ENCODE data around the gene DNAJC6.
"Not testable (repeated sequence)": the region's sequence is repeated elsewhere in the genome, so short reads cannot be mapped to it uniquely, and the experiment has no call there.

Gene DNAJC6

DNA sequence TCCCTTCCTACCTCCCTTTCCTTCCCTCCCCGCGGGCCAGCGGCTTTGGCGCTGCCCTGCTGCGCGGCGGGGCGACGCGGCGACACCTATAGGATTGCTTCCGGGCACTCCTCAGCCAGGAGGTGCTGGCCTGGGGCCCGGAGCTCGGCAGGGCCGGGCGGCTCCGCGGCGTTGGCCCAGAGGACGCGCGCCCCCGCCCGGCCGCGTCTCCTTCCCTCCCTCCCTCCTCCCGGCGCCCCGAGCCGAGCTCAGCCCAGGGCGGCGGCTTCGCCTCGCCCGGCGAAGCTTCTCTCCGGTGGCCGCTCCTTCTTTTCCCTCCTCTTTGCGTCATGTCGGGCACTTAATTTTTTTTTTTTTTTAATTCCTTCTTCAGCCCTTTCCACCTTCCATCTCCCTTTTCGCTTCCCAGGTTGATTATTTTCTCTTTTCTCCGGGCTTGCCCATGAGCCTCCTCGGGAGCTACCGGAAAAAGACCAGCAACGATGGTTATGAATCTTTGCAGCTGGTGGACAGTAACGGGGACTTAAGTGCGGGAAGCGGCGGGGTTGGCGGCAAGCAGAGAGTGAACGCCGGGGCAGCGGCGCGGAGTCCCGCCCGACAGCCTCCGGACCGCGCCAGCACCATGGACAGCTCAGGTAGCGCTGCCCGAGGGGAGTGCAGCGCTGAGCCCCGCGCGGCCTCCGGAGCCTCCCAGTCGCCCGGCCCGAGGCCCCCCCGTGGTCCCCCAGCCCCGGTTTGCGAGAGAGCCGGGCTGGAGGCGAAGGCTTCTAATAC, at the start of gene DNAJC6:
Gene DNAJC6, plus strand, starts transcription at position 240 of the 774 bp plus-strand sequence. Its CDS starts 203 bp downstream, at position 443.
- DNase-seq (ENCODE audit: low spot score), result peak; percentile 82

DNA sequence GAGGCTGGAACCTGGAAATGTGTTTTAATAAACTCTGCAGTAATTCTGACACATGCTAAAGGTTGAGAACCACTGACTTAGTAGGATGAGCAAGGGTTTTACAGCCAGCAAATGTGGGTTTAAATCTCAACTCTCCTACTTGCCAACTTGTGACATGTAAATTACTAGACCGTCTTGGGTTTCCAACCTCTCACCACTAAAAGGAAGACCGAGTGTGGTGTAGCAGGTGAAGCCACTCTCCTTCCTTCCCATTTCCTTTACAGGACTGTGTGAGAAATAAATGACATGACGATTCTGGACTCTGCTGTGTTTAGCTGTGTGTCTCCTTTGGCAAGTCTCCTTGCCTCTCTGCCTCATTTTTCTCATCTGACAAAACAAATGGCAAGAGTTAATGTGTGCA, 49.5 kb upstream of the DNAJC6 start:
- no peak for DNase-seq (ENCODE audit: low spot score)

DNA sequence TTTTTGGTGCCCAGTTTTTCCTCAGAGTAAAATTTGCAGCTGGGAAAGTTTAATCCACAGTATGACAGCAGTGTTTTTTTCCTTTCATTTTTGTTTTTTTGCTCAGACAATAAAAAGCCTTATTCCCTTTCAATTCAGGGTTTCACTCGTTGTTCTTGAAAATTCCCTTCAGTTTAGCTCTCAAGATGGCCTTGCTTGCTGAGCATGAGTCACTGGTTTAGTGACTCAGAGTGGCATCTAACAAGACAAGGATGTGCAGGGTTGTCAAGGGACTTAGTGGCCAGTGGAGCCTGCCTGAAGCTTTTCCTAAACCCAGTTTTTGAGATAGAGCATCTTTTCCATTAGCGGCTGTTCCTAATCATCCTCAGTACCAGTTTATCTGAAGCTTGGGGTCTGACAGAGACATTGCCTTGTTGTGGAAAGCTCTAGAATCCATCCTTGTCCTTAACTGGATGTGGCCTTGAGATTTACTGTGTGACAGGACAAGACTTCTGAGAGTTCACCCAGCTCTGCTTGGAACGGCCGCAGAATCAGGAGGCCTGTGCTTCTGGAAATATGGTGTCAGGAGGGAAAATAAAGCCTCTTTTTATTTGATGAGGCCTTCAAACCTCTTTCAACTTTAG, 48.4 kb upstream of the DNAJC6 start:
- peak; percentile 24 for DNase-seq (ENCODE audit: low spot score)

DNA sequence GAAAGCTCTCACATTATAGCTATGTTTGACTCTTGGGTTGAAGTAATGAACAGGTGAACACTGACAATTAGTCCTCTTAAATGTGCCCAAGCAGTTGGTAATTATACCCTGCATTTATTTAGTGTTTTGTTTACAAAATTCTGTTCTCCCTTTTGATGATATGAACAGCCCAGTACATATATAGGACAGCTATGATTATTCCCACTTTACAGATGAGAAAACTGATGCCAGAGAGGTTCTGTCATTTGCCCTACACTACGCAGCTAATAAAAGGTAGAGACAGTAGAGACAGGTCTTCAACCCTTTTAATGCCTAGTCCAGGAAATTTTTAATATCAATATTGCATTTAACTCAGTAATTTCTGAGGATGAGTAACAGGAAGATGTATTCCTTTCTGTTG, 46.1 kb upstream of the DNAJC6 start:
- DNase-seq (ENCODE audit: low spot score), result no peak

DNA sequence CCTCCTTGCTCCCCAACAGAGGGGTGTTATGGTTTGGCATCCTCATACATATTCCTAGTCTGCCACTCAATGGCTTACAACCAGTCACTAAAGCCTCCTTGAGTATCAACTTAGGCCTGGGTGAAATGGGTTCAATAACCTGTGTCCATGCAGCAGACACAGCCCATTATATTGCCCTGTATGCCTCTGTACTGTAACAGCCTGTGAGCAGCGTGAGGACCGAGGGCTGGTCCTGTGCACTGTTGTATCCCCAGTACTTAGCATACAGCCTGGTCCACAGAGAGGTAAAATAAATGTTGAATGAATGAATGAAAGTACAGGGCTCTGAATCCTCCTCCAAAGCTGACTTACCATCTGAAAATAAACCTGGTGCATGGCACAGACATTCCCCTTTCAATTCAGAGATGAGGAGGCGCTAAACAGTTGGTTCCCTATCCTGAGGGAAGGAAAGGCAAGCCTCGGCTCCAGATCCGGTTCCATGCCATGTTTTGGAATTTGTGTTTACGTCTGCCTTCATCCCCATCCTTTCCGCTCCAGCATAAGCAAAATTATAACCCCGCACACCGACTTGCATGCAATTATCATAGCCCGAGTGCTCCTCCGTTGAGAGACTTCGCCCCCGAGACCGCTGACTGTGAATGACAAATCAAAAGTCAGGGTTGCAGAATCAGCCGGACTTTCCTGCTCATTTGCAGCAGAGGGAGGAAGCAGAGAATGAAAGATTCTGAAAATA, 45.0 kb upstream of the DNAJC6 start:
- DNase-seq (ENCODE audit: low spot score), result no peak

DNA sequence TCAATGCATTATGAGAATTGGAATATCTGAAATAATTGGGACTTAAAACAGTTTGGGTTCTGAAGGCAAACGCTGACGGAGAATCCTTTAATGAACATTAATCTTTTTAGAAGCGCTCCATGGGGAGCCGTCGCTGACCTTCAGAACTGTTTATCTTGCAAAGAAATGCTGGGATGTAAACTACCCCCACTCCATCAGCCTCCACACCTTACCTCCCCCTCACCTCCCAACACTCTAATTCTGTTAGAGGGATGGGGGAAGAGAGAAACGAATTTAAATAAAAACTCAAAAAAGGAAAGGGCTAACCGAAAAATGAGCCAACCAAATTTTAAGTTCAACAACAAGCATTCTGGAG, 44.1 kb upstream of the DNAJC6 start:
- DNase-seq (ENCODE audit: low spot score), result no peak

DNA sequence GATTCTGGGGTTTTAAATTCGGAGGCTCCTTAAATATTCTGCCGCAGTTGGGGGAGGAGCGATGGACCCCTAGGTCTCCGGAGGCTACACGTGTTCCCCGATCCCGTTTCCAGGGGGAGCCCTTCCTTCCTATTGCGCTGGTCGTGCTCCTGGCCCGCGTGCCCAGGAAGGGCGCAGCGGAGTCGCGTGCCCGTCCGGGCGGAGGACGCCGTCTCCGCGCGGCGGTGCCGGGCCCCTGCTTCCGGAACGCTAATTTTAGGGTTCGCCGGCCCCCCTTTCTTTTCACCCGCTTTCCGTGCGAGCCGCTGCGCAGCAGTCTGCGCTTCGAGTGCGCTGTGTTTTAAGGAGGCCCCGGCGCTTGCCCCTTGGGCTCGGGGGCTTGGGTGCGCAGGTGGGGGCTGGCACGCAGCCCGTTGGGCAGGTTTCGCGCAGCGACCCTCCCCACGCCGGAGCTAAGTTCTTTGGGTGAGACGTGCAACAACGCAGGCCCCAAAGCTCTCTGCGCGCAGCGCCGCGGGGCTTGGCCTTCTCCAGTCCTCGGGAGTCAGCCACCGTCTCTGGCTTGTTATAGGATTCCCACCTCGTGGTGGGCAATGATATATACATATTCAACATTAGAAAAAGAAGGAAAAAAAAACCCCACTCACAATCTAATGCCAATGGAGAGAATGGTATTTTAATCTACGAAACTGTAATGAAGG, 43.5 kb upstream of the DNAJC6 start:
- no peak for DNase-seq (ENCODE audit: low spot score)

DNA sequence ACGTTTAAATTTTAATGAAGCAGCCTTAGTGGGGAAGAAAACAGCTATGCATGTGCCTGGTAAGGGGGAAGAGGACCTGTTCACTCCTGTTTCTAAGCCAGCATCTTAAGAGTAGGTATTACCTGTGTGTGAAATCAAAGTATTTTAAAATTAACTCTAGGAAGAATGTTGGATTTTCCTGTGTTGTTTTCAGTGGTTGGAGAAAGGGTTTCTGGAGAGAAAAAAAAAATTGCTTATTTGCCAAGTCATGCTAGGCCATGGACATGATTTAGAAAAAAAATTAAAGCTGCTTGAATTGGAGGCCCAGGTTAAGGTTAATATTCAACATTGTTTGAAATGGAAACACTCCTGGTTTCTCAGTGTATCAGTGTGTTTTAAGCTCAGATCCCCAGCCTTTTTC, 42.9 kb upstream of the DNAJC6 start:
- DNase-seq (ENCODE audit: low spot score), result no peak

DNA sequence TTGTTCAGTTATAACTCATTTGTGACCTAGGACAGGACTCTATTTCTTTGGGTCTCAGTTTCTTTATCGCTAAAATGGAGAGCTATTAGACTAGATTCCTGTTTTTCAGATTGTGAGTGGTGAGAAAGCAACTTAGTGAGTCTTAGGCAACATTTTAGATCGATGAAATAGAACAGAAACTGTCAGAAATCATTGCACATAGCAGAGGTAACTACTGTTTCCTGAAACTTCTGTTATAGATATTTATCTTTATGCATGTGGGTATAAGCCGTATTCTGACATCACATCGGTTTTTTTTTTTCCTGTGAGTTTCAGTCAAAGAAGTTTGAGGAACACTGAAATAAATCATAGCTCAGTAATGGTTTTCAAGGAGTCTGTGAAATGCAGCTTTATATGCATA, 42.1 kb upstream of the DNAJC6 start:
- DNase-seq (ENCODE audit: low spot score), result no peak

DNA sequence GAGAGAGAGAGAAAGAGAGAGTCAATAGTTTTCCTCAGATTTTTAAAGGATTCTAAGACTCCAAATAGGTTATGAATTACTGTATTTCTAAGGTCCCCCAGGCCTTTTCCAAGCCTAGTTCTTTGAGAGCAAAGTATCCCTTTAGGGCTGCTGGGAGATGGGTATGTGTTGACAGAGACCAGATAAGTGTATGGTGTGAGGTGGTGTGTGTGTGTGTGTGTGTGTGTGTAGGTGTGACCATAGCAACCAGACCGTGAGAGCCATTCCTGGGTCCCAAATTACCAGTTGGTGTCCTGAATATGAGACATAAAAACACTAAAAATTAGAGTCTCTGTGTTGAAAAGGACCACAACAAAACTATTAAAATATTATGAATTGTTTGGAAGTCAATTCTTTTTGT, 41.7 kb upstream of the DNAJC6 start:
- no peak for DNase-seq (ENCODE audit: low spot score)

DNA sequence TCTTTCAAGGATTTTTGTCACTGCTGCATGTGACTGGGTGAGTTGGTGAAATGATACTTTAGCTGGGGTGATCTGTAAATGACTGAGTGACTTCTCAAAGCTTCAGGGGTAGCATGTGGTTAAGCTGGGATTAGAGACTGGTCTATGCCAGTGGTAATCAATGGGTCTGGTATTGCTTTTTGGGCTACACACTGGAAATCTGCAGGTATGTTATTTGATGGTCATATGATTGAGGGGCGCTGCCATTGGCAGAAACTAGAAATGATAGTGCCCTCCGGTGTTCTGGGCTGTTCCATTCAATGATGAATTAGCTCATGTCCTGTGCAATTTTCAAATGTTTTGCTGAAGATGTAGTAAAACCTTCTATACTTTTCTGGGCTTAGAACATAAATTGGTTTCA, 39.7 kb upstream of the DNAJC6 start:
- DNase-seq (ENCODE audit: low spot score), result no peak

DNA sequence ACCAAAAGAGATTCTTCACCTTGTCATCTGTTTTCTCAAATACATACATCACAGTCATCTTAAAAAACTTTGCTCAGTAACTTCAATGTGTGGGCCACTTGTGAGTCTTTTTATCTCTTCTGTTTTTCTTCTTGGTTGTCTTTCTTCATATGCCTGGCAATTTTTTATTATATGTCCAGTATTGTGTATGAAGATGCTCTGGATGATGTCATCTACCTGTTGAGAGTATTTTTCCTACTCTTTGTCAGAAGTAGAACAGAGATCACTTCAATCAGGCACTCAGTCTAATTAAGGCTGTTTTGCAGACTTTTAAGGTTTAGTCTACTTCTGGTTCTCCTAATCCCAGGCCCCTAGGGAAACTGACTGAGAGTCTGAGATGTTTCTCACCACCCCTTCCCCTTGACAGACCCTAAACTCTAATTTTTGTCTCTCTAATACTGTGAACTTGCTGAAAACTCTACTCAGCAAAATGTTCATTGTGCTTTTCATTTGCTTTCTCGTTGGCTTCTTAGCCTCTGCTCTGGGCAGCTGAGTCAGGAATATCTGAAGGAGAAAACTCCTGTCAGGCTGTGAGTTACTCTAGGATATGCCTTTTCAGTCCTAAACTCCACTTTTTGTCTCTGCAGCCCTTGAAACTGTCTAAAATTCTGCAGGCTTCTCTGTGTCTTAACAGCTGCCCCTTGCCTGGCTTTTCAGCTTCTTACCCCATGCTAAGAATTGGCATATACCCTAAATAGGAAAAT, 33.0 kb upstream of the DNAJC6 start:
- DNase-seq (ENCODE audit: low spot score), result no peak

DNA sequence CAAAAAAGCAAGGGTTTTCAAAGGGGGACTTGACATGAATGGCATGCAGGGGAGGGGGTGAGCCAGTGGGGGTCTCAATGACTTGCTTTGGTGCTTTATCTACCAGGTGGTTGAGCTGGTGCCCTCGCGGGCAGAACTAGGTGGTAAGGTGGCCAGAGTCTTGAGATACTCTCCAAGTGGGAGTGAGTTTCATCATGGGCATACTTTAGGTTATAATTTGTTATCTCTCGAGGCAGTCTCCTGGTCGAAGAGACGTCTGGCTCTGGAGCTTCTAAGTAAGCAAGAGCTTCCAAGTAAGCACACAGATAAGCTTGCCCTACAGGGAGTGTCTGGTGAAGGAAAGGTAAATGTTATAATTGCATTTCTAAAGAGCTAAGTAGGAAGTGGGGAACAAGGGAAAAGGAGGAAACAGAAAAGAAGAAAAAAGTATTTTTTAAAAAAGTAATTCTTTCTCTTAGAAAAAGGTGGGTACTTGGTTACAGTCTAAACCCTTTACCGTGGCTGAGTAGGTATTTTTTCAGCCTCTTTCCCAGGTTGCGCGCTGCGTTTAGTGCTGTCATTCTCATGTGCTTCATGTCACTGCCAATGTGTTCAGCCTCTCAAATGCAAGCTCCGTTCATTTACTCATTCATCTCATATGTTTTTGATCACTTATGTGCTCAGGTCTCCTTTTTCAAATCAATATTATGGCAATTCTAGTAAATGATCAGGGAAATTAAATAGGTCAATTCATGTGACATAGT, 31.6 kb upstream of the DNAJC6 start:
- no peak for DNase-seq (ENCODE audit: low spot score)

DNA sequence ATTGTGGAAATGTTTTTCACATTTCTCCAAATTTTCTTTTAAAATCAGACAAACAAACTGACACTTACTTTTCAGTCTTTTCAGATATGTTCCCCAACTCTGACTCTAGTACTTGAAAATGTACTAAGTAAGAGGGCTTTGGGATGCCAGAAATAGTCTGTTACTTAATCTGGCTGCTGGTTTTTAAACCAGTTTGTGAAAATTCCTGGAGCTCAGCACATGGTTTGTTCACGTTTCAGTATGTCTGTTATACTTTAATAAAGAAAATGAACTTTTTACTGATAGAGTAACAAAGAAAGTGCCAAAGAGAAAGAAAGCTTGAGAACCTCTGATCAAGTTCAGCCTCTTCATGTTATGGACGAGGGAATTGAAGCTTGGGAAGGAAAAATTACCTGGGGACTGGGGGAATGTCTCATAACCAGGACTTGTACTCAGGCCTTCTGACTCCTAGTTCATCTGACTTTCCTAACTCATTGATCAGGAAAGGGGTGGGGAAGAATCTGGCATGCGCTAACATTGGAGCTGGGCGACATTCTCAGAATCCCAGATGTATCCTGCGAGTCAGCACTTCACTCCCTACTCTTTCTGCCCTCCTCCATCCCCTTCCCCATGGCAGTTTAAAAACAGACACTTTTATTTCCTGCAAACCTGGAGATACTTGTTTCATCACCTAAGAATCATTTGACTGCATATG, 30.8 kb upstream of the DNAJC6 start:
- no peak for DNase-seq (ENCODE audit: low spot score)

DNA sequence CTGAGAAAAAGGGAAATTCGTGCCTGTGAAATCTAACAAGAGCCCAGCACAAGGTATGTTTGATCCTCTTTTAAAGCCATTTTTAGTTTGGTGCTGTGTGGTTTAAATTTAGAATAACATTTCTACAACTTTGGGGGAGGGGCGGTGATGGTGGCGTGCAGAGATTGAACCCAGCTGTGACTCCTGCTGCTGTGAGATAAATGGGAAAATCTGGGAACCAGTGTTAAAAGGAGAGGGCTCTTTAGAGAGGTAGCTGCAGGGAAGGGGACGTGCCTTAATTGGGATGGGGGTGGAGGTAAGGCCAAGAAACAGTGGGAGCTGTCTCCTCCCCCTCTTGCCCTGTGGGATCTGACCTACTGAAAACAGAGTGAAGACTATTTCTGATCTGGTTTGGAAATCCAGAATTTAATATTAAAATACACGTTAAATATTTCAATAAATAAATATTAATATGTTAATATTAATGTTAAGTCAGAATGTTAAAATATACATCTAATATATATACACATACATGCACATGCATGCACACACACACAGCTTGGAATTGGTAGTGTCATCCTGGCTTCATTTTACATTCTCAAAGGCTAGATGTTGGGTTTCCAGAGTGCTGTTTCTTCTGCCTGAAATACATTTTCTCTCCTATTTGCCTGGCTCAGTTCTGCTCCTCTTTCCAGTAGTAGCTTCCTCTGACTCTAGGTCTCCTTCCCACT, 30.1 kb upstream of the DNAJC6 start:
- DNase-seq (ENCODE audit: low spot score), result no peak

DNA sequence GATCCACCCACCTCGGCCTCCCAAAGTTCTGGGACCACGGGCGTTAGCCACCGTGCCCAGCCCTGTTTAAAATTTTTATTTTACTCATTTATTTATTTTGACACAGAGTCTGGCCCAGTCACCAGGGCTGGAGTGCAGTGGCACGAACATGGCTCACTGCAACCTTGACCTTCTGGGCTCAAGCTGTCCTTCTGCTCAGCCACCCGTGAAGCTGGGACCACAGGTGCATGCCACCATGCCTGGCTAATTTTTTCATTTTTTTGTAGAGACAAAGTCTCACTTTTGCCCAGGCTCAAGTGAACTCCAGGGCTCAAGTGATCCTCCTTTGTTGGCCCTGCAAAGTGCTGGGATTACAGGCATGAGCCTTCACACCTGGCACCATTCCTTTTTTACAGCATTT, 27.5 kb upstream of the DNAJC6 start:
- no peak for DNase-seq (ENCODE audit: low spot score)

DNA sequence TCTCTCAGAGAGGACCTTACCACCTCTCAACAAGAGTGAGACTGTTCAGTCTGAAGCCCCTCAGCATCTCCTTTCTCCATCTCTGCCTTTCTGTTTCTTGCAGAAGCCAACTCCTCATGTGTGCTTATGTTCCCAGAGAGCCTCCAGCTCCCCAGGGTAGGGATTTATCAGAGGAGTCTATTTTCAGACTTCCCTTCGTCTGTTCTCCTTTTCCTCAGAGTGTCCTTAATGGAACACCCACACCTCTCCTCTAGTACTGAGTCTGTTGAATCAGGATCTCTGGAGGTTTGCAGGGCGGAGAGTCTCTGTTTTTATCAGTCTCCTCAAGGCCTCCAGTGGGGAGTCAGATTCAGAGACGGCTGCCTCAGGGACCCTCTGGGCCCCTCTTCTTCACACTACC, 25.1 kb upstream of the DNAJC6 start:
- DNase-seq (ENCODE audit: low spot score), result no peak

DNA sequence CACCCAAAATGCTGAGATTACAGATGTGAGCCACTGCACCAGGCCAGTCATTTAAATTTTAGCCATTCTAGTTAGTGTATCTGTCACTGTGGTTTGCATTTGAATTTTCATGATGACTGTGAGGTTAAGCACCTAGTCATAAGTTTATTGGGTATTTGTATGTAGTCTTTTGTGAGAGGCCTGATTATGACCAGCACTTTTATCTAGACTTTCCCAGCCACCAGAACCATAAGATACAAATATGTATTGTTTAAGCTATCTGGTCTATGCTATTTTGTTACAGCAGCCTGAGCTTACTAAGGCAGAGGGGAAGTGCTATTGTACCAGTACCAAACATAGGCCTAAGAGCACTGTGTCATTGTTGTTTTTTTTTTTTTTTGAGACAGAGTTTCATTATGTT, 19.9 kb upstream of the DNAJC6 start:
- DNase-seq (ENCODE audit: low spot score), result no peak

DNA sequence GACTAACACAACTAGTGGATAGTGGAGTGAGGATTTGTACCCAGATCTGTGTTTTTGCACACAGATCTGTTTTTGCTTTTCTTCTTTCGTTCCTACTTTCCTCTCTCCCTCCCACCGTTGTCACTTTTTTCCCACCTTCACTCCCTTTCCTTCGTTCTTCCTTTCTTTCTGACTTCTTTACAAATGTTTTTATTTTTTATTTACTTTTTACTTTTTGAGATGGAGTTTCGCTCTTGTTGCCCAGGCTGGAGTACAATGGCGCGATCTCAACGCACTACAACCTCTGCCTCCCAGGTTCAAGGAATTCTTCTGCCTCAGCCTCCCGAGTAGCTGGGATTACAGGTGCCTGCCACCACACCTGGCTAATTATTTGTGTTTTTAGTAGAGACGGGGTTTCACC, 17.5 kb upstream of the DNAJC6 start:
- not testable (repeated sequence) for DNase-seq (ENCODE audit: low spot score)
